SK-N-SH treated with all-trans-retinoic acid at 6 μM for 48 hours (cell line): ENCODE measurements around the gene PTCHD4.

Experiments
- ARNTL ChIP-seq: fragments of 450-650 bp; formaldehyde crosslinking; IDR thresholded peaks from 2 replicates; pipeline ENCODE4 v1.5.0; 2020; ENCODE audit warnings: low read depth, mild to moderate bottlenecking, moderate library complexity, borderline replicate concordance
- ISL1 ChIP-seq: fragments of 250-450 bp; sonication (Bioruptor Pico); IDR thresholded peaks from 2 replicates; pipeline ENCODE4 v2.1.2; 2022; ENCODE audit warnings: mild to moderate bottlenecking, moderate library complexity
- TF ChIP-seq, protein P1 (sequence below): fragments of 250-450 bp; sonication (Bioruptor Pico); IDR thresholded peaks from 2 replicates; pipeline ENCODE4 v1.8.0; 2020; ENCODE audit warnings: mild to moderate bottlenecking, moderate library complexity, borderline replicate concordance

DNA sequence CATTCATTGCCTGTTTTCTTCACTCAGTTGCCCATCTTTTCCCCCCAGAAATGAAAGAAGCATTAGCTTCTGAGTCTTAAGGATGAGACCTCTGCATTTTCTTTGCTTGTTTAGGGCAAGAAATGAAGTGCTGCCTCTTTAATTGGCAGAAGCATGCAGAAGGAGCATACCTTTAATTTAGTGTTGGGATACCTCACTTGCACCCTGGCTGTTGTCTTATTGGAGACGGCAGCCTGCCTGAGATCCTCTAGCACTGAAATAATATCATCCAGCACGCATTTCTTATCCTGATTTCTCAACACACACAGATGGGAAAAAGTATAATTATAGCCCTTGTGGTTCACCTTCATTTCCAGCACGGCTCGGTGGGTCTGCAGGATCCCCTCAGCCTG lies 43.1 kb downstream of the PTCHD4 start:
- TF ChIP-seq, protein P1, sequence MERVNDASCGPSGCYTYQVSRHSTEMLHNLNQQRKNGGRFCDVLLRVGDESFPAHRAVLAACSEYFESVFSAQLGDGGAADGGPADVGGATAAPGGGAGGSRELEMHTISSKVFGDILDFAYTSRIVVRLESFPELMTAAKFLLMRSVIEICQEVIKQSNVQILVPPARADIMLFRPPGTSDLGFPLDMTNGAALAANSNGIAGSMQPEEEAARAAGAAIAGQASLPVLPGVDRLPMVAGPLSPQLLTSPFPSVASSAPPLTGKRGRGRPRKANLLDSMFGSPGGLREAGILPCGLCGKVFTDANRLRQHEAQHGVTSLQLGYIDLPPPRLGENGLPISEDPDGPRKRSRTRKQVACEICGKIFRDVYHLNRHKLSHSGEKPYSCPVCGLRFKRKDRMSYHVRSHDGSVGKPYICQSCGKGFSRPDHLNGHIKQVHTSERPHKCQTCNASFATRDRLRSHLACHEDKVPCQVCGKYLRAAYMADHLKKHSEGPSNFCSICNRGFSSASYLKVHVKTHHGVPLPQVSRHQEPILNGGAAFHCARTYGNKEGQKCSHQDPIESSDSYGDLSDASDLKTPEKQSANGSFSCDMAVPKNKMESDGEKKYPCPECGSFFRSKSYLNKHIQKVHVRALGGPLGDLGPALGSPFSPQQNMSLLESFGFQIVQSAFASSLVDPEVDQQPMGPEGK (CRISPR knock-in tag): no peak
- TF ChIP-seq ISL1 (CRISPR knock-in tag) (no peak), ARNTL (CRISPR knock-in tag) (no peak)
